ENCODE data around the gene TGM1. TPM values are rescaled to one million over a fixed set of nuclear protein-coding genes. Genes with fewer than 3 reads are reported as not detected.

Gene TGM1
- total RNA-seq, 1 experiment from 2014 or later = 3.2 TPM

- H3K9me3 ChIP-seq (ENCODE audit: low read length) = no peaks in the 10 kb centered on the region
- no peak within 1 kb of the TSS for H3K9ac ChIP-seq (ENCODE audit: low read length)
- no TSS peak for BruUV-seq (replicated peaks)
- CTCF ChIA-PET = interaction anchor here (0.5 to 1.2 kb wide), 8 partner anchors 9 to 1453 kb away, joined by 3 to 6 read pairs (median 4); partner anchors contain the start of genes DCAF11, MDP1, NRL and TINF2
- no peaks in the 10 kb centered on the region for H4K20me1 ChIP-seq (ENCODE audit: low read length)
- H3K4me2 ChIP-seq (ENCODE audit: low read length) = peak within 1 kb of the TSS; percentile 11; the same call in 1 of the 2 replicates
- ATAC-seq = peak; percentile 93
- H3K36me3 ChIP-seq (ENCODE audit: low read depth, low read length) = peaks cover 44% of the 10 kb centered on the region
- no peaks in the 10 kb centered on the region for H3K79me2 ChIP-seq (ENCODE audit: low read length)
- intact Hi-C loops (cut with micrococcal nuclease) = no loop called here
- POLR2A ChIA-PET (ENCODE audit: unreplicated experiment) = interaction anchor here (0.6 to 1.0 kb wide), 2 partner anchors 65 to 380 kb away, joined by 3 to 4 read pairs; partner anchors contain the start of gene TINF2
- H3K9me2 ChIP-seq (replicated peaks; ENCODE audit: low read length) = no peaks in the 10 kb centered on the region
- no peaks in the 10 kb centered on the region for H3F3A ChIP-seq (ENCODE audit: low read length, unreplicated experiment)
- peak; percentile 76 for DNase-seq
- H3K27ac ChIP-seq (ENCODE audit: low read length) = no peak within 1 kb of the TSS
- H3K4me1 ChIP-seq (ENCODE audit: insufficient read depth, low read length) = peaks cover 9% of the 10 kb centered on the region
- H2AFZ ChIP-seq (ENCODE audit: low read length) = no peak within 1 kb of the TSS
- no peak within 1 kb of the TSS for H3K4me3 ChIP-seq (ENCODE audit: low read length)
- H3K27me3 ChIP-seq (ENCODE audit: low read length) = no peaks in the 10 kb centered on the region
- TF ChIP-seq EZH2 (IDR thresholded peaks at IDR 0.05; ENCODE audit: low read length, unreplicated experiment) = no peak
- TF ChIP-seq CTCF (conservative IDR thresholded peaks at IDR 0.05; ENCODE audit: low read depth, low read length) = peak; percentile 96
Measured at GRCh38 chr14:24307575-24308341, 44.8 kb upstream of the TGM1 start, which contains the start of gene CIDEB. CIDEB (minus strand) TSS chr14:24307977; CDS start chr14:24307858, 119 bp downstream.

GRCh38 chr14:24307156-24307574, 44.2 kb upstream of the TGM1 start:
- ChIA-PET CTCF (no interaction called here), POLR2A (ENCODE audit: unreplicated experiment) (no interaction called here)
- Histone ChIP-seq H3F3A (ENCODE audit: low read length, unreplicated experiment) (no peaks in the 10 kb centered on the region), H3K4me1 (ENCODE audit: insufficient read depth, low read length) (peaks cover 9% of the 10 kb centered on the region), H3K9ac (ENCODE audit: low read length) (no peak overlapping the region), H3K79me2 (ENCODE audit: low read length) (peaks cover under 1% of the 10 kb centered on the region; the same call in 1 of the 2 replicates), H3K4me2 (ENCODE audit: low read length) (no peak overlapping the region), H4K20me1 (ENCODE audit: low read length) (no peaks in the 10 kb centered on the region), H3K9me2 (replicated peaks; ENCODE audit: low read length) (no peaks in the 10 kb centered on the region), H2AFZ (ENCODE audit: low read length) (no peak overlapping the region), H3K27me3 (ENCODE audit: low read length) (no peaks in the 10 kb centered on the region), H3K36me3 (ENCODE audit: low read depth, low read length) (peaks cover 50% of the 10 kb centered on the region), H3K9me3 (ENCODE audit: low read length) (no peaks in the 10 kb centered on the region), H3K4me3 (ENCODE audit: low read length) (no peak overlapping the region), H3K27ac (ENCODE audit: low read length) (no peak overlapping the region)
- TF ChIP-seq EZH2 (IDR thresholded peaks at IDR 0.05; ENCODE audit: low read length, unreplicated experiment) (no peak), EZH2phosphoT487 (IDR thresholded peaks at IDR 0.05; ENCODE audit: borderline replicate concordance, low read length) (no peak), CTCF (conservative IDR thresholded peaks at IDR 0.05; ENCODE audit: low read depth, low read length) (no peak)
- TSS peak; percentile 14 for BruUV-seq (replicated peaks)
- no peak for DNase-seq
- intact Hi-C loops (cut with micrococcal nuclease) = no loop called here
- ATAC-seq = no peak

GRCh38 chr14:24304019-24304387, 41.0 kb upstream of the TGM1 start:
- H3K27me3 ChIP-seq (ENCODE audit: low read length) = no peaks in the 10 kb centered on the region
- no peak overlapping the region for H3K27ac ChIP-seq (ENCODE audit: low read length)
- CTCF ChIA-PET = no interaction called here
- H3F3A ChIP-seq (ENCODE audit: low read length, unreplicated experiment) = no peaks in the 10 kb centered on the region
- no peaks in the 10 kb centered on the region for H4K20me1 ChIP-seq (ENCODE audit: low read length)
- peaks cover 22% of the 10 kb centered on the region for H3K4me1 ChIP-seq (ENCODE audit: insufficient read depth, low read length)
- peaks cover 30% of the 10 kb centered on the region for H3K79me2 ChIP-seq (ENCODE audit: low read length)
- no peak overlapping the region for H2AFZ ChIP-seq (ENCODE audit: low read length)
- DNase-seq = no peak
- no TSS peak for BruUV-seq (replicated peaks)
- no peak overlapping the region for H3K9ac ChIP-seq (ENCODE audit: low read length)
- TF ChIP-seq EZH2phosphoT487 (IDR thresholded peaks at IDR 0.05; ENCODE audit: borderline replicate concordance, low read length) = no peak
- TF ChIP-seq CTCF (conservative IDR thresholded peaks at IDR 0.05; ENCODE audit: low read depth, low read length) = no peak
- no peak for TF ChIP-seq EZH2 (IDR thresholded peaks at IDR 0.05; ENCODE audit: low read length, unreplicated experiment)
- ATAC-seq = no peak
- no peak overlapping the region for H3K4me2 ChIP-seq (ENCODE audit: low read length)
- peaks cover 53% of the 10 kb centered on the region for H3K36me3 ChIP-seq (ENCODE audit: low read depth, low read length)
- POLR2A ChIA-PET (ENCODE audit: unreplicated experiment) = no interaction called here
- H3K9me3 ChIP-seq (ENCODE audit: low read length) = no peaks in the 10 kb centered on the region
- intact Hi-C loops (cut with micrococcal nuclease) = no loop called here
- H3K9me2 ChIP-seq (replicated peaks; ENCODE audit: low read length) = no peaks in the 10 kb centered on the region
- no peak overlapping the region for H3K4me3 ChIP-seq (ENCODE audit: low read length)
